SU-DHL-6 (cell line): ENCODE results near the gene RPS17.

Experiments used
- EZH2phosphoT487 ChIP-seq: fragments of 200-600 bp; sonication (generic), shearing (Covaris generic); conservative IDR thresholded peaks from 2 replicates; pipeline ENCODE4 v1.6.1; 2018; ENCODE audit warnings: mild to moderate bottlenecking, antibody characterized with exemption, low read length, moderate library complexity, mixed read lengths
- TF ChIP-seq, protein P1 (sequence below): fragments of 200-600 bp; sonication (generic); IDR thresholded peaks from one replicate; pipeline ENCODE4 v1.5.1; 2017; ENCODE audit warnings: antibody characterized with exemption, mild to moderate bottlenecking, low read length, moderate library complexity; ENCODE audit not compliant: insufficient read depth, poor library complexity, severe bottlenecking

- TF ChIP-seq, protein P1, sequence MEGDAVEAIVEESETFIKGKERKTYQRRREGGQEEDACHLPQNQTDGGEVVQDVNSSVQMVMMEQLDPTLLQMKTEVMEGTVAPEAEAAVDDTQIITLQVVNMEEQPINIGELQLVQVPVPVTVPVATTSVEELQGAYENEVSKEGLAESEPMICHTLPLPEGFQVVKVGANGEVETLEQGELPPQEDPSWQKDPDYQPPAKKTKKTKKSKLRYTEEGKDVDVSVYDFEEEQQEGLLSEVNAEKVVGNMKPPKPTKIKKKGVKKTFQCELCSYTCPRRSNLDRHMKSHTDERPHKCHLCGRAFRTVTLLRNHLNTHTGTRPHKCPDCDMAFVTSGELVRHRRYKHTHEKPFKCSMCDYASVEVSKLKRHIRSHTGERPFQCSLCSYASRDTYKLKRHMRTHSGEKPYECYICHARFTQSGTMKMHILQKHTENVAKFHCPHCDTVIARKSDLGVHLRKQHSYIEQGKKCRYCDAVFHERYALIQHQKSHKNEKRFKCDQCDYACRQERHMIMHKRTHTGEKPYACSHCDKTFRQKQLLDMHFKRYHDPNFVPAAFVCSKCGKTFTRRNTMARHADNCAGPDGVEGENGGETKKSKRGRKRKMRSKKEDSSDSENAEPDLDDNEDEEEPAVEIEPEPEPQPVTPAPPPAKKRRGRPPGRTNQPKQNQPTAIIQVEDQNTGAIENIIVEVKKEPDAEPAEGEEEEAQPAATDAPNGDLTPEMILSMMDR, result no peak
- no peak for TF ChIP-seq EZH2phosphoT487
Observed at GRCh38 chr15:82532991-82533481, 7.2 kb downstream of the RPS17 start.
